GM19099 (cell line): ENCODE data around the gene WFIKKN2.

Experiments used
- POLR2A ChIP-seq: IDR thresholded peaks from 3 replicates; pipeline ENCODE4 v1.6.1; 2011; ENCODE audit warnings: low read depth; ENCODE audit not compliant: insufficient read length; ENCODE audit errors: extremely low read depth

WFIKKN2 gene

GRCh38 chr17:50853781-50854180, 18.4 kb downstream of the WFIKKN2 start:
- TF ChIP-seq POLR2A: no peak

- TF ChIP-seq POLR2A: no peak
Observed at GRCh38 chr17:50855708-50856330, 20.4 kb downstream of the WFIKKN2 start.

- TF ChIP-seq POLR2A: no peak
Observed at GRCh38 chr17:50856431-50856830, 21.0 kb downstream of the WFIKKN2 start.

- TF ChIP-seq POLR2A: no peak
Observed at GRCh38 chr17:50858486-50859225, 23.3 kb downstream of the WFIKKN2 start.

GRCh38 chr17:50861334-50861676, 25.9 kb downstream of the WFIKKN2 start:
- TF ChIP-seq POLR2A: no peak

GRCh38 chr17:50861822-50862528, 26.6 kb downstream of the WFIKKN2 start:
- TF ChIP-seq POLR2A: no peak

DNA sequence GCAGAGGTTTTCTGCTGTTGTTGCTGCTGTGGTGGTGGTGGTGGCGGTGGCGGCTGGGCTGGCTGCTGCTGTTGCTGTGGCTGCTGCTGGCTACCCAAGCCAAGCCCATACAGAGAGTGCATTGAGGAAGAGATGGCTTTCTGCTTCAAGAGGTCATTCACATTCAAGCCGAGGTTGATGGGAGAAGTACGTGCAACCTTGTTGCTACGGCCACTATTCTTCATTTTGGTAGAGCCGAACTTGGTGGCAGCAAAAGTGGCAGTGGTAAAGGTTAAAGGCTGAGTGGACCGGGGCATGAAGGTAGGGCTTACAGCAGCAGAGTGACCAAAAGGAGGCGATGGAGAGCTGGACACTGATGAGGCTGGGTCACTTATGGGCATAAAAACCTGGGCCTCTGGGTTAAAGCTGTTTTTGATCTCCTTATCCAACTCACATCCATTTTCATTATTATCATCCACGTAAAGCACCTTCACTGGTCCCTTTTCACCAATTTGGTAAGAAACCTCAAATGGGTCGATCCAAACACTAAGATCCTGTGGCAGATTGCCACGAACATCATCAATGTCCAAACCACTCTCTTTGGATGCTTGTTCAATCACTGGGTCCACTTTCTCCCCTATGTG, 27.9 kb downstream of the WFIKKN2 start:
- no peak for TF ChIP-seq POLR2A

DNA sequence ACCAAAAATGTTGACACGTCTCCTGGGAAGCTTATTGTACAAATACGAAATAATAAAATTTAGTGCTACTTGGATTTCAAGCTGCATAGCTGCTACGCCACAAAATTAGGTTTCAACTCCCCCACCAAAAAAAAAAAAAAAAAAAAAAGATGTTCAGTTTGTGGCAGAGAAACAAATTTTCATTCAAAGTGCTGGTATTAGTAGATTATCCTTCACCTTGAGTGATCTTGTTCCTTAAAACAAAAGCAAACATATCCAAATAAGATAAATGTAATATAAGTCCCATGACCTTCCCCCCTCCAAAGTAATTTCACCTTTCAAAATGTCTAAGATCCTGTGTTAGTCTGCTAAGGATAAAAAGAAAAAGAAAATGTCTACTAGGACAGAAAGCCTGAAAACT, 28.5 kb downstream of the WFIKKN2 start:
- no peak for TF ChIP-seq POLR2A

- no peak for TF ChIP-seq POLR2A
Observed at GRCh38 chr17:50864747-50865059, 29.3 kb downstream of the WFIKKN2 start.

DNA sequence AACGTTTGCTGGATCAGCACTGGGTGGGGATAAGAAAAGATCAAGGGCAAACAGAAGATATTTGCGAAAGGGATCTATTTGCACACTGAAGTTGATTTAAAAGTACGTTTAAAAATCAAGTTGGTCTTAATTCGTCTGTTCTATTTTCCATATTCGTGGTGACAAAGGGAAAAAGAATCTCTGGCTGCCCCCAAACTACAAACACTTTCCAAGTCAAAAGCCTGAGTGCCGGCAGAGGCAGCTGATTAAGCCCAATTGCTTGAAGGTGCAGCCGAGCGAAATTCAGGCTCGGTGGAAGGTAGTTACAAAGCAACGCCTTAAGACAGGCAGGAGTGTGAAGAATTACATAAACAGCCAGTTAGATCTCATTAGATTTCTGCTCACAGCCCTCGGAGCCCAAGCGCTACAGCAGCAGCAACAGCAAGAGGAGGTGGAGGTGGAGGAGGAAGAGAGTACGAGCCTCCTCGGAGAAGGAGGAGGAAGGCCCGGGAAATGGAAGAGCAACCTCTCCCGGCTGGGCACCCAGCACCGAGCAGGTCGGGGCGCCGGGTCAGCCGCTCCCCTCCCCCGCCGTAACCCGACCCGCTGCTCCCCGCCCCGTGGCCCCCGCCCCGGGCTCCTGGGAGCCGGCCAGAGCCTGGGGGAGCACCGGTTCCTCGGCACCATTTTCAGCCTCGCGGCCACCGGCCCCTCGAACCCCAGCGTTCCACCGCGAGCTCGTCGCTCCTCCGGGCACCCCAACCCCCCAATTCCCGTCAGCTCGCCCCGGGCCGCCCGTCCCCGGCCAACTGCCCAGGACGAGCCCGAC, 29.9 kb downstream of the WFIKKN2 start:
- no peak for TF ChIP-seq POLR2A

DNA sequence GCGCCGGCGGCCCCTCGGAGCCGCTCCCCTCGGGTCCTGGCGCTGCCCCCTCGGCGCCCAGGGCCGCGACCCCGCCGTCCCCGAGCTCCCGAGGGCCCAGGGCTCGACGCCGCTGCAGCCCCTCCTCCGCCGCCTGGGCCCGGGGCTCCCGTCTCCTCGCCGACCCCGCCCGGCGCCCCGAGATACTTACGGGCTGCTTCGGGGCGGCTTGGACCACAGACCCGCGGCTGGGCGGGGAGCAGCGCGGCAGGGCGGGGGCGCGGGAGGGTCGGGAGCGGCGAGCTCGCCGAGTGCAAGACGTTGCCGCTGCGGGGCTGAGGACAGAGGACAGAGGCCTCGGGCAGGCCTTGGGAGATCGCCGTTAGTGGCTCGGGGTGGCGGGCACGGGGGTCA, 30.5 kb downstream of the WFIKKN2 start:
- no peak for TF ChIP-seq POLR2A

DNA sequence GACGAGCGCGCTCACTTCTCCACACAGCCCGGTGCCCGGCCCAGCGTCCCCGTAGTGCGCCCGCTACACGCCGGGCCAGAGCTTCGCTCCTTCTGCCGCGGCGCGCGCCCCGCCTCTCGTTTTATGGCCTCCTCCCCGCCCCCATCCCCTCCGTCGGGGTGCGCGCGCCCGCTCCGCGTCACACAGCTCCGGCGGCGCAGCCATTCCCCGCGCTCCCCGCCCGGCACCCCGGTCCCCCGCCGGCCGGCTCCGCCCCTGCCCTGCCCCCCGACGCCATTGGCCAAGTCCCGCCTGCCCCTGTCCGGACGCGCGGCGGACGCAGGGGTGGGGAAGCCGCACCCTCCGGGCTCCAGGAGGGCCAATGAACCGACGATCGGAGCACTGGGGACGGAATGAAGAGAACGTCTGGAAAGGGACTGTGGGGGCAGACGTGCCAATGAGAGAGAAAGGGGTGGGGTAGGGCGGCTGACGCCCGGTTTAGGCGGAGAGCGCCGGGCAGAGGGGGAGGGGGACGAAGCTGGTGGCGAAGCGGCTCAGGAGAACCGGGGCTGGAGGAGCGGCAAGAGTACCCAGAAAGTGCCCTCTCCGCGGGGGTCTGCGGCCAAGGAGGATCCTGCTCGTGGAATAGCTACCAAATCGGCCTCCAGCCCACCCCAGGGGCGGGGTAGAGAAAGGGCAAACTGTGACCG, 31.0 kb downstream of the WFIKKN2 start, which contains the start of gene TOB1:
TSS of gene TOB1 (minus strand) at position 94 of the 689 bp plus-strand sequence. CDS start 2,337 bp downstream, outside the sequence.
- peak; percentile 100 for TF ChIP-seq POLR2A

DNA sequence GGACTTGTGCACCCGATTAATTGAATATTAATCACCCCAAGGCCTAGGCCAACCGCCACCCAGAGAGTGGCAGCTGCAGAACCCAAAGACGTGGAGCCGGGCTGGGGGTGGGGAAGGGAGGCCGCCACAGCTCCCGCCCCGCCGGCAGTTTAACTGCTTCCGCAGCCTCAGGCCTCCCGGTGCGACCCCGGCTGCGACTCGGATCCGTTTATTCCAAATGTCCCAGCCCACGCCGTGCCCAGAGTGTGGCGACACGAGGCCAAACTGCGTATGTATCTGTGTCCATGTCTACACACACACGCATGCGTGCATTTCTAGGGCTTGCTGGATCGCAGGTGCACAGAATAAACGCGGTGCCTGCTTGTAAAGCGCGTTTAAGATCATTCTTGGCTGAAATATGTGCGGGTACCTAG, 31.6 kb downstream of the WFIKKN2 start:
- peak; percentile 42 for TF ChIP-seq POLR2A
